ENCODE measurements around the gene ST6GALNAC2.

ST6GALNAC2 gene

GRCh38 chr17:76539631-76540271 lies 45.9 kb downstream of the ST6GALNAC2 start, which contains the start of gene PRCD:
PRCD (plus strand) TSS chr17:76540044; CDS start chr17:76540142, 98 bp downstream.
- ChIA-PET CTCF (interaction anchor here (1.0 to 2.6 kb wide), 3 partner anchors 9 to 84 kb away, joined by 3 to 19 read pairs (median 6); no protein-coding TSS in a partner anchor), POLR2A (ENCODE audit: low non-redundant PET) (interaction anchor here (1.1 kb wide), 1 partner anchor 10 kb away, joined by 3 read pairs; no protein-coding TSS in a partner anchor)

GRCh38 chr17:76538941-76539570 lies 46.6 kb downstream of the ST6GALNAC2 start:
- ChIA-PET POLR2A (ENCODE audit: low non-redundant PET) (no interaction called here), CTCF (interaction anchor here (0.6 to 2.6 kb wide), 3 partner anchors 16 to 154 kb away, joined by 3 to 19 read pairs (median 4); no protein-coding TSS in a partner anchor)
- TF ChIP-seq CTCF (conservative IDR thresholded peaks at IDR 0.05; ENCODE audit: low read depth), result no peak
- peak overlapping the region; percentile 99 for H3K27ac ChIP-seq
- no peak for DNase-seq (ENCODE audit: low spot score)

More at GRCh38 chr17:76539631-76540271, 45.9 kb downstream of the ST6GALNAC2 start, which contains the start of gene PRCD:
- no peak for DNase-seq (ENCODE audit: low spot score)
- H3K27ac ChIP-seq, result peak within 1 kb of the TSS; percentile 99
- TF ChIP-seq CTCF (conservative IDR thresholded peaks at IDR 0.05; ENCODE audit: low read depth), result no peak

- DNase-seq (ENCODE audit: low spot score), result no peak
- CTCF ChIA-PET, result interaction anchor here (0.5 to 0.6 kb wide), 4 partner anchors 28 to 166 kb away, joined by 3 to 4 read pairs (median 3); no protein-coding TSS in a partner anchor
- no peak for TF ChIP-seq CTCF (conservative IDR thresholded peaks at IDR 0.05; ENCODE audit: low read depth)
- POLR2A ChIA-PET (ENCODE audit: low non-redundant PET), result no interaction called here
- peak overlapping the region; percentile 99; the same call in 1 of the 2 replicates for H3K27ac ChIP-seq
These were observed 47.3 kb downstream of the ST6GALNAC2 start for GRCh38 chr17:76538281-76538931.

- CTCF ChIA-PET, result interaction anchor here (0.5 to 1.0 kb wide), 3 partner anchors 19 to 165 kb away, joined by 3 to 5 read pairs (median 3); no protein-coding TSS in a partner anchor
- POLR2A ChIA-PET (ENCODE audit: low non-redundant PET), result no interaction called here
- peak within 1 kb of the TSS; percentile 99 for H3K27ac ChIP-seq
- TF ChIP-seq CTCF (conservative IDR thresholded peaks at IDR 0.05; ENCODE audit: low read depth), result no peak
- no peak for DNase-seq (ENCODE audit: low spot score)
These were observed 47.9 kb downstream of the ST6GALNAC2 start, which contains the start of gene CYGB for GRCh38 chr17:76537578-76538280. CYGB (minus strand) TSS chr17:76537709; CDS start chr17:76537542, 167 bp downstream.

- no peak for TF ChIP-seq CTCF (conservative IDR thresholded peaks at IDR 0.05; ENCODE audit: low read depth)
- DNase-seq (ENCODE audit: low spot score), result no peak
- ChIA-PET CTCF (interaction anchor here (0.8 to 1.0 kb wide), 2 partner anchors 10 to 20 kb away, joined by 5 read pairs; no protein-coding TSS in a partner anchor), POLR2A (ENCODE audit: low non-redundant PET) (no interaction called here)
- peak overlapping the region; percentile 99 for H3K27ac ChIP-seq
These were observed 48.4 kb downstream of the ST6GALNAC2 start for GRCh38 chr17:76537288-76537577.

Data from RWPE1 (cell line).